HG03565 (cell line): Measurements from ENCODE around the gene TFAP2E.
A peak's percentile ranks its signal among the peaks of the same experiment; 100 is the strongest.

ENCODE experiments used
- ATAC-seq: cut with Tn5 transposase; IDR thresholded peaks from one replicate; pipeline ENCODE4 v1.9.1; 2021; ENCODE audit warnings: mild to moderate bottlenecking, moderate library complexity; ENCODE audit not compliant: unreplicated experiment

The TFAP2E gene

GRCh38 chr1:35556484-35557117 is 16.5 kb upstream of the TFAP2E start:
- ATAC-seq = no peak

GRCh38 chr1:35557118-35557610 is 15.9 kb upstream of the TFAP2E start, which contains the start of gene KIAA0319L:
KIAA0319L (minus strand) TSS chr1:35557403; CDS start chr1:35554491, 2,912 bp downstream.
- ATAC-seq = peak; percentile 62

- peak; percentile 56 for ATAC-seq
Observed at GRCh38 chr1:35557611-35558373, 15.3 kb upstream of the TFAP2E start, which contains the start of gene NCDN. NCDN (plus strand) TSS chr1:35557799; CDS start chr1:35558191, 392 bp downstream.

GRCh38 chr1:35558374-35559316 is 14.5 kb upstream of the TFAP2E start:
- ATAC-seq = no peak

GRCh38 chr1:35559317-35559944 is 13.7 kb upstream of the TFAP2E start:
- no peak for ATAC-seq

GRCh38 chr1:35560256-35561225 is 12.6 kb upstream of the TFAP2E start:
- ATAC-seq = no peak

GRCh38 chr1:35561297-35561971 is 11.7 kb upstream of the TFAP2E start:
- no peak for ATAC-seq

- ATAC-seq = no peak
Observed at GRCh38 chr1:35561972-35562680, 11.0 kb upstream of the TFAP2E start.

- no peak for ATAC-seq
Observed at GRCh38 chr1:35563166-35563565, 9.9 kb upstream of the TFAP2E start.

GRCh38 chr1:35564037-35564883 is 8.9 kb upstream of the TFAP2E start:
- ATAC-seq = no peak

- no peak for ATAC-seq
Observed at GRCh38 chr1:35564884-35565741, 8.0 kb upstream of the TFAP2E start.

GRCh38 chr1:35565742-35566133 is 7.4 kb upstream of the TFAP2E start:
- ATAC-seq = no peak

- ATAC-seq = no peak
Observed at GRCh38 chr1:35567947-35568558, 5.1 kb upstream of the TFAP2E start.

- no peak for ATAC-seq
Observed at GRCh38 chr1:35568975-35569395, 4.1 kb upstream of the TFAP2E start.

GRCh38 chr1:35569936-35570335 is 3.2 kb upstream of the TFAP2E start:
- ATAC-seq = no peak

- ATAC-seq = no peak
Observed at GRCh38 chr1:35570589-35571137, 2.5 kb upstream of the TFAP2E start.
